ENCODE results near the gene SVOPL. TPM values are rescaled to one million over a fixed set of nuclear protein-coding genes. Genes with fewer than 3 reads are reported as not detected.

Gene SVOPL
- total RNA-seq, 1 donor from 2014 or later, result not detected

GRCh38 chr7:138661069-138661635, 40.0 kb downstream of the SVOPL start:
- DNase-seq (ENCODE audit: low read depth, low spot score), result no peak

- DNase-seq (ENCODE audit: low read depth, low spot score), result no peak
Observed at GRCh38 chr7:138658889-138659288, 42.3 kb downstream of the SVOPL start.

- no peak for DNase-seq (ENCODE audit: low read depth, low spot score)
Observed at GRCh38 chr7:138657854-138658386, 43.2 kb downstream of the SVOPL start.

- no peak for DNase-seq (ENCODE audit: low read depth, low spot score)
Observed at GRCh38 chr7:138656952-138657351, 44.2 kb downstream of the SVOPL start.

GRCh38 chr7:138654616-138655015, 46.5 kb downstream of the SVOPL start:
- no peak for DNase-seq (ENCODE audit: low read depth, low spot score)

- no peak for DNase-seq (ENCODE audit: low read depth, low spot score)
Observed at GRCh38 chr7:138649506-138649905, 51.7 kb downstream of the SVOPL start.

- no peak for DNase-seq (ENCODE audit: low read depth, low spot score)
Observed at GRCh38 chr7:138645284-138645683, 55.9 kb downstream of the SVOPL start.

GRCh38 chr7:138632826-138633602, 68.1 kb downstream of the SVOPL start:
- DNase-seq (ENCODE audit: low read depth, low spot score), result no peak

- DNase-seq (ENCODE audit: low read depth, low spot score), result no peak
Observed at GRCh38 chr7:138632384-138632783, 68.8 kb downstream of the SVOPL start.

GRCh38 chr7:138630059-138630610, 71.0 kb downstream of the SVOPL start:
- DNase-seq (ENCODE audit: low read depth, low spot score), result no peak

- DNase-seq (ENCODE audit: low read depth, low spot score), result no peak
Observed at GRCh38 chr7:138627361-138627760, 73.8 kb downstream of the SVOPL start.

GRCh38 chr7:138626846-138627245, 74.3 kb downstream of the SVOPL start:
- DNase-seq (ENCODE audit: low read depth, low spot score), result no peak

GRCh38 chr7:138625849-138626230, 75.3 kb downstream of the SVOPL start:
- no peak for DNase-seq (ENCODE audit: low read depth, low spot score)

GRCh38 chr7:138625084-138625848, 75.9 kb downstream of the SVOPL start:
- no peak for DNase-seq (ENCODE audit: low read depth, low spot score)

GRCh38 chr7:138622841-138623240, 78.3 kb downstream of the SVOPL start:
- DNase-seq (ENCODE audit: low read depth, low spot score), result no peak

- no peak for DNase-seq (ENCODE audit: low read depth, low spot score)
Observed at GRCh38 chr7:138618933-138619332, 82.2 kb downstream of the SVOPL start.

GRCh38 chr7:138618506-138618905, 82.7 kb downstream of the SVOPL start:
- DNase-seq (ENCODE audit: low read depth, low spot score), result no peak

GRCh38 chr7:138616085-138616484, 85.1 kb downstream of the SVOPL start:
- DNase-seq (ENCODE audit: low read depth, low spot score), result no peak

- no peak for DNase-seq (ENCODE audit: low read depth, low spot score)
Observed at GRCh38 chr7:138613630-138614029, 87.5 kb downstream of the SVOPL start.

GRCh38 chr7:138610671-138611170, 90.4 kb downstream of the SVOPL start:
- no peak for DNase-seq (ENCODE audit: low read depth, low spot score)

GRCh38 chr7:138608275-138608674, 92.9 kb downstream of the SVOPL start:
- DNase-seq (ENCODE audit: low read depth, low spot score), result no peak

All from pulmonary artery endothelial cell (primary cell).